Epidermal melanocyte (primary cell): ENCODE measurements around the gene CEP72.
"Not testable (repeated sequence)": the region's sequence is repeated elsewhere in the genome, so short reads cannot be mapped to it uniquely, and the experiment has no call there.

ENCODE experiments used
- DNase-seq: peaks from one replicate; pipeline ENCODE4 v3.0.0; 2011; ENCODE audit warnings: low spot score; ENCODE audit not compliant: insufficient read length

The CEP72 gene

GRCh38 chr5:581266-581665 is 30.9 kb upstream of the CEP72 start:
- DNase-seq, result no peak

- no peak for DNase-seq
Observed at GRCh38 chr5:581941-582340, 30.2 kb upstream of the CEP72 start.

GRCh38 chr5:582445-582844 is 29.7 kb upstream of the CEP72 start:
- DNase-seq, result not testable (repeated sequence)

GRCh38 chr5:582936-583635 is 29.1 kb upstream of the CEP72 start:
- DNase-seq, result no peak

GRCh38 chr5:583645-584044 is 28.5 kb upstream of the CEP72 start:
- DNase-seq, result no peak

- no peak for DNase-seq
Observed at GRCh38 chr5:584216-584615, 27.9 kb upstream of the CEP72 start.

- no peak for DNase-seq
Observed at GRCh38 chr5:584846-585245, 27.3 kb upstream of the CEP72 start.

GRCh38 chr5:585556-585955 is 26.6 kb upstream of the CEP72 start:
- no peak for DNase-seq

GRCh38 chr5:585962-586628 is 26.0 kb upstream of the CEP72 start:
- DNase-seq, result no peak

- no peak for DNase-seq
Observed at GRCh38 chr5:586751-587285, 25.3 kb upstream of the CEP72 start.

- DNase-seq, result no peak
Observed at GRCh38 chr5:587403-587802, 24.7 kb upstream of the CEP72 start.

- no peak for DNase-seq
Observed at GRCh38 chr5:588406-588995, 23.6 kb upstream of the CEP72 start.

- no peak for DNase-seq
Observed at GRCh38 chr5:589173-589572, 23.0 kb upstream of the CEP72 start.

GRCh38 chr5:589588-589987 is 22.6 kb upstream of the CEP72 start:
- DNase-seq, result no peak

GRCh38 chr5:590346-590745 is 21.8 kb upstream of the CEP72 start:
- no peak for DNase-seq

- DNase-seq, result no peak
Observed at GRCh38 chr5:591746-592145, 20.4 kb upstream of the CEP72 start.

GRCh38 chr5:592158-592557 is 20.0 kb upstream of the CEP72 start:
- no peak for DNase-seq

- no peak for DNase-seq
Observed at GRCh38 chr5:593511-593910, 18.6 kb upstream of the CEP72 start.

GRCh38 chr5:594226-594860 is 17.8 kb upstream of the CEP72 start:
- DNase-seq, result no peak

GRCh38 chr5:595285-595875 is 16.8 kb upstream of the CEP72 start:
- no peak for DNase-seq

GRCh38 chr5:597871-598563 is 14.1 kb upstream of the CEP72 start:
- DNase-seq, result no peak
